GM23338 (cell line): ENCODE data around the gene RANGAP1. TPM values are rescaled to one million over a fixed set of nuclear protein-coding genes. Genes with fewer than 3 reads are reported as not detected.

Experiments used
- ATAC-seq: fragments of 200-7000 bp; cut with Tn5 transposase; 3 replicates; pipeline ENCODE4 v1.9.1; 2020
- DNase-seq: peaks from one replicate; pipeline ENCODE4 v3.0.0-alpha.2; 2015; ENCODE audit warnings: low spot score
- H2AFZ ChIP-seq: fragments of 200-600 bp; sonication (generic); 2 replicates; pipeline ENCODE4 v1.8.0; 2016; ENCODE audit warnings: antibody characterized with exemption, mild to moderate bottlenecking, moderate library complexity
- H3F3A ChIP-seq: fragments of 200-600 bp; sonication (generic); replicated peaks from 2 replicates; pipeline ENCODE4 v1.8.0; 2017; ENCODE audit warnings: antibody characterized with exemption, mixed run types, low read depth
- H3K27ac ChIP-seq: fragments of 200-600 bp; sonication (generic); 2 replicates; pipeline ENCODE4 v1.6.1; 2016; ENCODE audit warnings: low read depth
- H3K27me3 ChIP-seq: fragments of 200-600 bp; sonication (generic); 2 replicates; pipeline ENCODE4 v1.8.0; 2016; ENCODE audit warnings: mild to moderate bottlenecking, mixed run types, moderate library complexity; ENCODE audit not compliant: insufficient read depth
- H3K36me3 ChIP-seq: fragments of 200-600 bp; sonication (generic); 2 replicates; pipeline ENCODE4 v1.8.0; 2016; ENCODE audit warnings: mild to moderate bottlenecking; ENCODE audit not compliant: insufficient read depth
- H3K4me1 ChIP-seq: fragments of 200-600 bp; sonication (generic); 2 replicates; pipeline ENCODE4 v1.8.0; 2016; ENCODE audit warnings: mild to moderate bottlenecking, moderate library complexity; ENCODE audit not compliant: insufficient read depth
- H3K4me2 ChIP-seq: fragments of 200-600 bp; sonication (generic); 2 replicates; pipeline ENCODE4 v1.7.1; 2017; ENCODE audit warnings: mixed run types
- H3K4me3 ChIP-seq: fragments of 200-600 bp; sonication (generic); 2 replicates; pipeline ENCODE4 v1.6.1; 2016; ENCODE audit warnings: mixed run types
- H3K79me2 ChIP-seq: fragments of 200-600 bp; sonication (generic); replicated peaks from 2 replicates; pipeline ENCODE4 v1.8.0; 2017; ENCODE audit warnings: mild to moderate bottlenecking; ENCODE audit not compliant: insufficient read depth
- H3K9me2 ChIP-seq: fragments of 200-600 bp; sonication (generic); 2 replicates; pipeline ENCODE4 v1.8.0; 2017; ENCODE audit not compliant: insufficient read depth
- H4K20me1 ChIP-seq: fragments of 200-600 bp; sonication (generic); replicated peaks from 2 replicates; pipeline ENCODE4 v1.8.0; 2017; ENCODE audit warnings: mild to moderate bottlenecking; ENCODE audit not compliant: insufficient read depth
- H3K27ac Mint-ChIP-seq: 2 replicates; pipeline ENCODE4 v1.8.0; 2020; ENCODE audit warnings: inconsistent platforms, mild to moderate bottlenecking, moderate library complexity, mixed read lengths
- H3K27me3 Mint-ChIP-seq: 3 replicates; pipeline ENCODE4 v1.8.0; 2022; ENCODE audit warnings: low read depth, mild to moderate bottlenecking, moderate library complexity, mixed read lengths, inconsistent platforms; ENCODE audit not compliant: insufficient read depth, poor library complexity
- H3K36me3 Mint-ChIP-seq: 3 replicates; pipeline ENCODE4 v1.8.0; 2021; ENCODE audit warnings: low read depth, mild to moderate bottlenecking, inconsistent platforms, moderate library complexity, mixed read lengths
- H3K4me1 Mint-ChIP-seq: 3 replicates; pipeline ENCODE4 v1.8.0; 2020; ENCODE audit warnings: mild to moderate bottlenecking, inconsistent platforms, mixed read lengths
- H3K4me3 Mint-ChIP-seq: 3 replicates; pipeline ENCODE4 v1.8.0; 2021; ENCODE audit warnings: moderate library complexity, mild to moderate bottlenecking, inconsistent platforms, mixed read lengths
- H3K9me3 Mint-ChIP-seq: 3 replicates; pipeline ENCODE4 v1.8.0; 2020; ENCODE audit warnings: moderate library complexity, mild to moderate bottlenecking, inconsistent platforms, mixed read lengths
- CREB1 ChIP-seq: fragments of 250-450 bp; sonication (Bioruptor Pico); IDR thresholded peaks from 2 replicates; pipeline ENCODE4 v1.5.0; 2020; ENCODE audit warnings: low read depth, mild to moderate bottlenecking, moderate library complexity
- CTCF ChIP-seq, 2 experiments: fragments of 200-600 bp in 1 of 2; sonication (generic) in 1 of 2; conservative IDR thresholded peaks; 2 replicates each; pipeline versions ENCODE4 v1.5.1 to v1.6.1; 2016 to 2017; ENCODE audit warnings: antibody characterized with exemption in 2 of 2, low read depth in 2 of 2, mild to moderate bottlenecking in 2 of 2, moderate library complexity in 1 of 2
- ETS1 ChIP-seq: IDR thresholded peaks from 2 replicates; pipeline ENCODE4 v1.6.1; 2016; ENCODE audit warnings: antibody characterized with exemption
- EZH2 ChIP-seq: fragments of 200-600 bp; sonication (generic); IDR thresholded peaks from one replicate; pipeline ENCODE4 v1.8.0; 2017; ENCODE audit warnings: antibody characterized with exemption, mild to moderate bottlenecking, low read depth; ENCODE audit not compliant: unreplicated experiment
- EZH2phosphoT487 ChIP-seq: fragments of 200-600 bp; sonication (generic); IDR thresholded peaks from one replicate; pipeline ENCODE4 v1.8.1; 2018; ENCODE audit warnings: antibody characterized with exemption; ENCODE audit not compliant: unreplicated experiment
- JUNB ChIP-seq: IDR thresholded peaks from one replicate; pipeline ENCODE4 v1.6.1; 2016; ENCODE audit warnings: antibody characterized with exemption; ENCODE audit not compliant: unreplicated experiment
- NANOG ChIP-seq: IDR thresholded peaks from 2 replicates; pipeline ENCODE4 v1.6.1; 2016; ENCODE audit warnings: antibody characterized with exemption, borderline replicate concordance
- REST ChIP-seq: IDR thresholded peaks from one replicate; pipeline ENCODE4 v1.6.1; 2018; ENCODE audit warnings: antibody characterized with exemption; ENCODE audit not compliant: unreplicated experiment
- ZNF462 ChIP-seq: fragments of 250-450 bp; sonication (Bioruptor Pico); IDR thresholded peaks from 2 replicates; pipeline ENCODE4 v1.5.0; 2020; ENCODE audit warnings: mild to moderate bottlenecking, moderate library complexity
- polyA plus RNA-seq: library from polyadenylated mRNA; unstranded; fragments of >200 nt; fragmentation: Nextera tagmentation; extraction: Ambion mirVana; gene quantifications from 2 replicates; pipeline ENCODE4 v1.2.1, GENCODE V29; 2016
- total RNA-seq: library from RNA; depleted of rRNA; stranded (reverse); fragments of >200 nt; shearing (Covaris generic); gene quantifications from 2 replicates; pipeline ENCODE4 v1.2.3, GENCODE V29; 2014

The RANGAP1 gene
- total and polyA plus RNA-seq, 2 experiments from 2014 or later = 54.7 to 141 TPM

GRCh38 chr22:41254230-41254629 lies 31.8 kb downstream of the RANGAP1 start:
- Mint-ChIP-seq H3K9me3 (no peaks in the 10 kb centered on the region), H3K27me3 (peaks cover 8% of the 10 kb centered on the region), H3K36me3 (peaks cover 91% of the 10 kb centered on the region), H3K4me3 (no peak overlapping the region), H3K27ac (no peak overlapping the region), H3K4me1 (peaks cover 11% of the 10 kb centered on the region)
- no peak overlapping the region for H3K4me2 ChIP-seq
- peaks cover 14% of the 10 kb centered on the region for H4K20me1 ChIP-seq
- H2AFZ ChIP-seq = no peak overlapping the region
- H3K4me3 ChIP-seq = no peak overlapping the region
- H3K9me2 ChIP-seq = no peaks in the 10 kb centered on the region
- H3K4me1 ChIP-seq = no peaks in the 10 kb centered on the region
- ATAC-seq (no peak), DNase-seq (no peak)
- H3K27ac ChIP-seq = 0 out of 2 replicates have a peak overlapping the region, but pooled peaks have one; percentile 19
- H3F3A ChIP-seq = peaks cover 19% of the 10 kb centered on the region; the same call in 1 of the 2 replicates
- no peak for TF ChIP-seq EZH2
- no peak for TF ChIP-seq REST
- no peak for TF ChIP-seq ZNF462 (CRISPR knock-in tag)
- TF ChIP-seq EZH2phosphoT487 = no peak
- TF ChIP-seq ETS1 = no peak
- TF ChIP-seq CTCF (conservative IDR thresholded peaks at IDR 0.05; ENCODE audit: low read depth in 2 of 2) = no peak
- no peak for TF ChIP-seq NANOG
- TF ChIP-seq CREB1 (CRISPR knock-in tag) = no peak
- TF ChIP-seq JUNB = no peak
- H3K27me3 ChIP-seq = no peaks in the 10 kb centered on the region
- peaks cover 64% of the 10 kb centered on the region for H3K36me3 ChIP-seq
- H3K79me2 ChIP-seq = no peaks in the 10 kb centered on the region
